Measurements from ENCODE around the gene ITGAL. TPM values are rescaled to one million over a fixed set of nuclear protein-coding genes. Genes with fewer than 3 reads are reported as not detected.

The ITGAL gene
- total and polyA plus RNA-seq, 2 donors (not counting 3 experiments of a cell fraction or from before 2014, with no cell fraction given), result not detected

GRCh38 chr16:30558789-30559377, 86.3 kb downstream of the ITGAL start:
- dilution Hi-C loops (cut with MboI; ENCODE audit: extremely low pct_ligation_motif_present, low sequenced_read_pairs), result no loop called here
- Histone ChIP-seq H3K9ac (replicated peaks; ENCODE audit: extremely low read depth, insufficient read depth, low read length) (peak overlapping the region; percentile 16), H3K27me3 (ENCODE audit: control insufficient read depth in 2 of 2, insufficient read depth in 2 of 2, low read length in 2 of 2) (no peaks in the 10 kb centered on the region), H3K36me3 (ENCODE audit: control insufficient read depth in 2 of 2, extremely low read depth in 1 of 2, insufficient read depth in 2 of 2, low read length in 2 of 2) (peaks cover 3 to 9% of the 10 kb centered on the region in 2 experiments), H4K20me1 (replicated peaks; ENCODE audit: control insufficient read depth, extremely low read depth, insufficient read depth, low read length) (no peaks in the 10 kb centered on the region), H3K9me3 (replicated peaks; ENCODE audit: control insufficient read depth, insufficient read depth, low read length) (no peaks in the 10 kb centered on the region), H3K4me3 (replicated peaks in 1 of 3; ENCODE audit: insufficient read depth in 1 of 3, low read depth in 1 of 3, low read length in 3 of 3) (no peak overlapping the region), H3K9me1 (replicated peaks; ENCODE audit: control insufficient read depth, extremely low read depth, insufficient read depth, low read length) (no peaks in the 10 kb centered on the region), H3K27ac (ENCODE audit: insufficient read depth, low read depth, low read length) (peak overlapping the region; percentile 7), H3K4me2 (ENCODE audit: insufficient read depth, low read length) (peak overlapping the region; percentile 1), H3K79me2 (ENCODE audit: control insufficient read depth, insufficient read depth, low read length) (peaks cover 21% of the 10 kb centered on the region), H3K4me1 (ENCODE audit: control insufficient read depth, extremely low read depth, insufficient read depth, low read length) (peaks cover 12% of the 10 kb centered on the region), H2AFZ (ENCODE audit: low read depth, low read length) (peak overlapping the region; percentile 21)
- intact Hi-C loops (cut with micrococcal nuclease), result loop anchor here (1.0 kb wide), 4 partner anchors 13 to 32 kb away; partner anchors contain the start of gene ZNF785
- TSS peak; percentile 79 for BruUV-seq (replicated peaks)
- no peak for FAIRE-seq
- TF ChIP-seq MYC (IDR thresholded peaks at IDR 0.05; ENCODE audit: low read depth, low read length), result no peak
- TF ChIP-seq EZH2 (IDR thresholded peaks at IDR 0.05; ENCODE audit: borderline replicate concordance, low read depth, low read length, severe bottlenecking), result no peak
- no peak for TF ChIP-seq JUN (IDR thresholded peaks at IDR 0.05; ENCODE audit: borderline replicate concordance, insufficient read depth, insufficient read length, low read depth)
- no peak for TF ChIP-seq CTCF (IDR thresholded peaks at IDR 0.05; ENCODE audit: extremely low read depth in 1 of 2, insufficient read depth in 1 of 2, low read depth in 1 of 2, low read length in 2 of 2)
- TF ChIP-seq FOS (IDR thresholded peaks at IDR 0.05; ENCODE audit: borderline replicate concordance, insufficient read depth, low read length), result no peak
- no peak for TF ChIP-seq POLR2AphosphoS5 (IDR thresholded peaks at IDR 0.05; ENCODE audit: insufficient read depth, low read depth, low read length)
- no peak for TF ChIP-seq MAX (IDR thresholded peaks at IDR 0.05; ENCODE audit: insufficient read depth, insufficient read length)
- TF ChIP-seq POLR2A (IDR thresholded peaks at IDR 0.05; ENCODE audit: low read depth, low read length), result no peak
- TF ChIP-seq GATA2 (IDR thresholded peaks at IDR 0.05; ENCODE audit: insufficient read depth, insufficient read length, low read depth, low read length), result no peak
- POLR2A ChIA-PET, result interaction anchor here (0.6 to 2.2 kb wide), 6 partner anchors 13 to 129 kb away, joined by 3 to 13 read pairs (median 4); partner anchors contain the start of genes DCTPP1, ZNF688 and ZNF747
- DNase-seq (ENCODE audit: low read depth, low spot score), result no peak
- CTCF ChIA-PET, result interaction anchor here (0.8 to 2.6 kb wide), 11 partner anchors 13 to 150 kb away, joined by 3 to 27 read pairs (median 5); partner anchors contain the start of genes DCTPP1, ZNF688, ZNF689 and ZNF747

Data from endothelial cell of umbilical vein (primary cell).